ENCODE measurements around the gene RDH5.
A peak's percentile ranks its signal among the peaks of the same experiment; 100 is the strongest.

Gene RDH5

DNA sequence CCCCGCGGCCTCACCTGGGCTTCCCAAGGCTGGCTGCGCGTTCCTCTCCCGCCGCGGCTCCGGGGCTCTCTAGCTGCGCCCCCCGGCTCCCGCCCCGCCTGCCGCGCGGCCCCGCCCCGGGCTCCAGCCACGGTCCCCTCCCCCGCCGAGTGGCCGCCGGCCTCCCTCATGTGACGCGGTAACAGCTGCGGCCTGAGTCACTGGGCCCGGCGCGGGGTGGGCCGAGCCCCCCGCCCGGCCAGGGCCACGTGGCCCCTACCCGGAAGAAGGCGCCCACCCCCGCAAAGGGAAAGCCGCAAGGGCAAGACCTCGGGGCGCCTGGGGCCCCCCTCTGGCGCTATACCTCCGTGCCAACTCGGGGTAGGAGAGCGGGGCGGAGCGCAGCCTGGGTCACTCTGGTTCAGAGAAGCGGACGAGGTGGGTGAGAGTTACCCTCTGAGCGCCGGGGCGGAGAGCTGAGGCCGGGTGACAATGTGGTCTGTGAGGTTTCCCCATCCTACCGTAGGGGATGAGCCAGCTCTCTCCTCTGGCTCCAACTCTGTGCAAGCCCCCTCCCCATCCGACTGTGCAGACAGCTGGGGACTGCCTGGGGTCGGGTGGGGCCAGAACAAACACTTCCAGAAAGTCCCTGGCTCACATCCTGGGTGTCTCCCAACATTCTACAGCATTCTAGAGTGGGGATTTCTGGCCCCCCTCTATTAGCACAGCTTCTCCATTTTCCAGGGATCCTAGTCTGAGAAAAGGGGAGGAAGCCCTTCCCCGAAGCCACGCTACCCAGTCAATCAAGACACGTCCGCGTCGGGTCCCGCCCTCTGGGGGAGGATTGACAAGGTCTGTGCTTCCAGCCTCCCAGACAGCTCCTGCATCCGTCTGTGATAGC is 9.0 kb downstream of the RDH5 start, which contains the start of gene CD63:
TSS of gene CD63 (minus strand) at position 71 of the 880 bp plus-strand sequence. CDS start 668 bp downstream, outside the sequence.
- peak; percentile 26 for DNase-seq (ENCODE audit: low read depth)

DNA sequence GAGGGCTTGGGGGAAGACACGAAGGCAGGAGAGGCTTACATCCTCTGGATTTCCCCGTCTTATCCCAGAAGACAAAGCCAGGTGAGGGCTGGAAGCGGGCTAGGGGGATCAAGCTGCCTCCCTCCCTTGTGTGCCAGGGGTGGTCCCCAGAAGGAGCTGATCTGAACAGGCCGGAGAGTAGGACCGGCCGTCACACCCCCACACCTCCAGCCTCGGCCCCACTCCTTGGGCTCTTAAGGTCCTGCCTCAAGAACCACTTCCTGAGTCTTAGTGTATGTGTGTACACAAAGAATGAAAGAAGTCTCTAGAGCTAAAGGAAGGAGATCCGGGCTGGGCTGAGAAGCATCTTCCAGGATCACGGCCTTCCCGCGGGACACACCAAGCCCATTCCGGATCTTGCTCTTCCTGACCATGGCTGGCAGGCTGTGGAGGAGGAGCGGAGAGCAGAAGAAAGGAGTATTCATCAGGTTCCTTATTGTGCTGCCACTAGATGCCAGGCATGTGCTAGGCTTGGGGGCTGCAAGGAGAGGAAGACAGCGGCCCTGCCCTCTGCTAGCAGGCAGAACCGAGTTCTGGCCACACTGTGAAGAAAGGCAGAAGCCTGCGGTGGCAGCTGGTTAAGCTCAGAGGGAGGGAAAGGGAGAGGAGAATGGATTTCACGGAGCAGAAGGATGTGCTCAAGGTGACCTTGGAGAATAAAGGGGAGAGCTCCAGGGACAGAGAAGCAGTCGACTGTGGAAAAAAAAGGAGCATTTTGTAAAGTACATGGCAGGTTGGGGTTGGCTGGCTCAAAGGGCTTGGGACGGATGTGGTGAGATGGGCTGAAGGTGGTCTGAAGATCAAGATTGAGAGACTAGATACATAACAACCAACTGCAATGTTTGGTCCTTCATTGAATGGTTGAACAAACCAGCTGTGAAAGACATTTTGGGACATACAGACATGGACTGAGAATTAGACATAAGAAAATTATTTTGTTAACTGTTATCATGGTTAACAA is 9.9 kb downstream of the RDH5 start:
- DNase-seq (ENCODE audit: low read depth): no peak

DNA sequence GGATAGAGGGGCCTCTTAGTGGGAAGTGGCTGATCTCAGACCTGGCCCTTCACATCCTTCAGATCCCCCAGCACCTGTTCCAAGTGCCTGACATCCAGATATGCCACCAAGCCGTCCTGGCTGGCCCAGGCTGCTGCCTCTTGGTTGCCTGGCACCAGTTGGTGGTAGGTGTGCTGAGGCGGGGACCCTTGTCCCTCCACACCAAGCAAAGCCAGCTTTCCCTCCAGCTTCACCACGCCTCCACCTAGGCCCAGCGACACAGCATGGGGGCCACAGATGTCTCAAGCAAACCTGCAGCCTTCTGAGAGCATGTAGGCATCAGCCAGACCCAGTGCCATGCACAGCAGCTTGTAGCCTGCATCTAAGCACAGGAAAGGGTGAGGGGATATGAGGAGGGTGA is 12.1 kb downstream of the RDH5 start:
- no peak for DNase-seq (ENCODE audit: low read depth)

DNA sequence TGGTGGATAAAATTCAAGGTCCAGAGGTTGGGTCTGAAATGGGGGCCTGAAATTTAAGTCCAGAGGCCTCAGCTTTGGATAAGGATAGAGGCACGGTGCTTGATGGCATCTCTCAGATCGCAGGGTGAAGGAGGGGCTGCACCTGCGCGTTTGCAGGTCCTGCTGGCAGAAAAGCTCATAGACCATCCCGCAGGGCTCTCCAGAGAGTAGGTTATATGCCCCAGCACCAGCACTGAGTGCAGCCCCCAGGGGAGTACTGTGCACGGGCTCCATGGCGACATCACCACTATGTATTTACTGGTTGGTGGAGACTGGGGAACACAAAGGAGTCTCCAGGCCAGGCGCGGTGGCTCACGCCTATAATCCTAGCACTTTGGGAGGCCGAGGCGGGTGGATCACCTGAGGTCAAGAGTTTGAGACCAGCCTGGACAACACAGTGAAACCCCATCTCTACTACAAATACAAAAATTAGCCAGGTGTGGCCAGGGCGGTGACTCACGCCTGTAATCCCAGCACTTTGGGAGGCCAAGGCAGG is 12.9 kb downstream of the RDH5 start:
- DNase-seq (ENCODE audit: low read depth): no peak

DNA sequence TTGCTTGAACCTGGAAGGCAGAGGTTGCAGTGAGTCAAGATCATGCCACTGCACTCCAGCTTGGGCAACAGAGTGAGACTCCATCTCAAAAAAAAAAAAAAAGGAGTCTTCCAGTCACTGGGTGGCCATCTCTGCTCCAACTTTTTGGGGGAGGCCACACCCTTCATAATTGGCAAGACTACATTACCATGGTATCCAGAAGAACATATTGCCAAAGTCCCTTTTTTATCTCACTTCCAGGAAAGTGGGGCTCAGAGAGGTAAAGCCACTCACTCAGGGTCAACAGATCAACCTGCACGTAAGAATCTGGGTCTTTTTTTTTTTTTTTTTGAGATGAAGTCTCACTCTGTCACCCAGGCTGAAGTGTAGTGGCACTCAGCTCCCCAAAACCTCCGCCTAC is 13.7 kb downstream of the RDH5 start:
- DNase-seq (ENCODE audit: low read depth): no peak

DNA sequence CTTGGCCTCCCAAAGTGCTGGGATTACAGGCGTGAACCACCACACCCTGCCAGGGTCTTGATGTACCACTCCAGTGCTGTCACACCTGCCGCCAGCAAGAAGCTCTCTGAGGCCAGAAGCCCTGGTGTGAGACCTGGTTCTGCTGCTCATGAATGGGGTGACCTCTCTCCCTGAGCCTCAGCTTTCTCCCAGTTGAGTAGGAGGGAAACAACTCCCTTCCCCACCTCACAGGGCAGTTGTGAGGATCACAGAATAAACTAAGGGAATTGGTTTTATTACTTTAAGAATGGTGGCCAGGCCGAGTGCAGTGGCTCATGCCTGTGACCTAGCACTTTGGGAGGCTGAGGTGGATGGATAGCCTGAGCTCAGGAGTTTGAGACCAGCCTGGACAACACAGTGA is 14.4 kb downstream of the RDH5 start:
- no peak for DNase-seq (ENCODE audit: low read depth)

DNA sequence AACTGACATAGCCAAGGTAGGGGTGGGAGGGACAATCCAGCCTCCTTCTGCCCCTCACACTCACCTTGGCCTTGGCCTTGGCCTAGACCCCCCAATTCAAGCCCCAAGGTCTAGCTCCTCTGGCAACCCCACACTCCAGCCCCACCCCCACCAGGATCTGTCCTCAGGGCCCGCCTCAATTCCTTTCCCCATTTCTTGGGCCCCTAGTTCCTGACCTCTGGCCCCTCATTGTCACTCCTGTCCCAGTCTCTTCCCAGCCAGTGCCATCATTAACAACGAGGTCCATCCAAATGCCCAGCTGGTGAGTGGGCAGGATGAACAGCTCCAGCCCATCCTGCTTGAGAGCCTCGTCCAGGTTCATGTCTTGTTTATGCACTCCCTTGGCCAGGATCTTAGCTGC is 15.9 kb downstream of the RDH5 start:
- no peak for DNase-seq (ENCODE audit: low read depth)

DNA sequence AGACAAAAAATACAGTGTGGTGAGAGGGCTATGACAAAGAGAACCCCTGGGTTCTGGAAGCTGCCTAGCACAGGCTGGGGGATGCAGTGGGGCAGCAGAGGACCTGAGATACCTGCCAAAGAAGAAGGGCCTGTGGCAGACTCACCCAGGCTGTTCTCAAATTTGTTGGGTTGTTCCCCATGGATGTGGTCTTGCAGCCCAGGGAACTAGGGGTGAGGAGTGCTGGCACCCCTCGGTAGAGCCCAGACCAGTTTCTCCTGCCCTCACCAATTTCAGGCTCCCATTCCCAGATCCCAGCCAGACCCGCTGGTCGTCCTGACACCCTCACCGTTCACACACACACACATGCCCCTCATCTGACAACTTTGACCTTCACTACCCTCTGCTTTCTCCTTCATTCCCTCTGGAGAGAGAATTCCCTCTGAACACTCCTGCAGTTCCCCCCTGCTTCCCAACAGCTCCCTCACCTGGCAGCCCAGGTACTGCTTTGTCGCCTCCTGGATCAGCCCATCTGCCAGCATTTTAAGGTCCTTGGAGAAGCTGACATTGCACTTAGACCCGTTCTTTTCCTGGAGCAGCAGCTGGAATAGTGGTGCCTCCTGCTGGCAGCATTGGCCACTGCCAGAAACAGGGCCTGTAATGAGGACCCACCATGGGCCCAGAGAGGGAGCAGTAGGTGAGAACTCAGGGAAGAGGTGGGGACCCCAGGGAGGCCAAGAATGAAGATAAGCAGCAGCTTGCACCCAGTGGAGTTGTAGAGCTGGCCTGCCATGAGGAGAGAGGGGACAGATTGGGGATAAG is 16.8 kb downstream of the RDH5 start:
- DNase-seq (ENCODE audit: low read depth): no peak

DNA sequence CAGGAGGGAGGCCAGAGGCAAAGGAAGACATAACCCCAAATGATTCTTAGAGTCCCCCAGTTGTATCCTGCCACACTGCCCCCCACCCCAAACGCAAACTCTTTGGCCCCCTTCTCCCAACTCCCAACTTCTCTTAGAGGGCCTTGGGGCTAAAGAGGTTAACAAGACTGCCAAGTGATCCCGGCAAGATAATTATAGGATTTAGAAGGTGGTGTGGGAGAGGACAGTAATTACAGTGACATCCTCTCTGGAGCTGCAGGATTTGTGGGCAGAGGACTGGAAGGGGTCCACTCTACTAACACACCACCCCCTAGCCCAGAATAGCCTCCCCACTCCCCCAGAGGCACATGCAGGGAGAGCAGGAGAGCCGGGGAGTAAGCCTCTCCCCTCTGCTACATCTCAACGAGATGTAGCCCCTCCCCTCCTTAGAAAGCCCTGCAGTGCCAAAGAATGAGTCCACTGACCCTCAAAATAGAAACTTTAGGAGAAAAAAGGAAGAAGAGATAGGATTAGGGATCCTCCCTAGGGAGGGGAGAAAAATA is 17.5 kb downstream of the RDH5 start:
- no peak for DNase-seq (ENCODE audit: low read depth)

DNA sequence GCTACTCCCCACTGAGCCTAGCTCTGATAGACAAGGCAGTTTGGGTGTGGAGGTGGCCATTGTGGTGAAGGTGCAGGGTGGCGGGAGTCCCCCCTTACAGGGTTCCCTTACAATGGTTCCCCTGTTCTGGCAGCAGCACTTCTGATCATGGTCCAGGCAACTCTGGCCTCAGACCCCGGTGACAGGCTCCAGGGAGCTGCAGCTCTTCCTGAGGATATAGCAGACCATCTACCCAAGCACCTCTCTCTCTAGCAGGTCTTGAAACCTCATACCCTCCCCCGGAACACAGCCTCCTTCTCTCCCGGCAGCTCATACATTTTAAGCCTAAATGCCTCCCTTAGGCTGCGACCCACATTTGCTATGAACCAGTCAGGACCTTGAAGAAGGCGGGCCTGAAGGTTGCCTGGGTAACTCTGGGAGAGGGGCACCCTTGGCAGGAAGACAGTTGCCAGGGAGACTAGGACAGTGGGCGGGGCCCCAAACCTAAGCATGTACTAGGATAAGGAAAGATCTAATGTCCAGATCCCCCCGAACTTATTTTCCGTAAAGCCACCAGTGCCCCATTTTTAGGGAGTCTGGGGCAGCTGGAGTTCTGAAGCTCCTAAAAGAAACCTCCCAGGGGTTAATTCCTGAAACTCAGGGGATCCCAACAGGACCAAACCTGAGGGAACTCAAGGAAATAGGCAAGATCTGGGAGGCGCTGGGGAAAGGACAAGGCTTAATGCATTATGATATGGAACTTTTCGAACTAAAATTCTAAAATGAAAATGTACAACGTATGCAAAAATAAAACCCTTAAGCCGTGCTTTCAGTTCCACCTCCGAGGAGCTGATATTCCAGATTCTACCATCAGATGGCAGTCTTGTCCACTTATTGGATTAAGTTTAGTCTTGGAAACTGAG is 18.2 kb downstream of the RDH5 start:
- DNase-seq (ENCODE audit: low read depth): peak; percentile 70

DNA sequence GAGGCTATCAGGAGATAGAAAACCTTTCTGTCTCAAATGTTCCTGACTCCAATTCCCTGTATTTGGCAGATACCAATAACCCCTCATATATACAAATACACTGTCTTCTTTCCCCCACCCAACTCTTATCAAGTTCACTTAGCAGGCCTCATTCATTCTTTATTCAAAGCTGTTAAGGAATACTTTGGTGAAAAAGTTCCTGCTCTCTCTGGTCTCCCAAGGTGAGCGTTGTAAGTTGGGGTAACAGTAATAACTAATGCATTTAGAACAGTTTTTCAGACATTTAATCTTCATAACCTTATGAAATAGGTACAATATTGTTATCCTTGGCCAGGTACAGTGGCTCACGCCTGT is 18.8 kb downstream of the RDH5 start:
- no peak for DNase-seq (ENCODE audit: low read depth)

DNA sequence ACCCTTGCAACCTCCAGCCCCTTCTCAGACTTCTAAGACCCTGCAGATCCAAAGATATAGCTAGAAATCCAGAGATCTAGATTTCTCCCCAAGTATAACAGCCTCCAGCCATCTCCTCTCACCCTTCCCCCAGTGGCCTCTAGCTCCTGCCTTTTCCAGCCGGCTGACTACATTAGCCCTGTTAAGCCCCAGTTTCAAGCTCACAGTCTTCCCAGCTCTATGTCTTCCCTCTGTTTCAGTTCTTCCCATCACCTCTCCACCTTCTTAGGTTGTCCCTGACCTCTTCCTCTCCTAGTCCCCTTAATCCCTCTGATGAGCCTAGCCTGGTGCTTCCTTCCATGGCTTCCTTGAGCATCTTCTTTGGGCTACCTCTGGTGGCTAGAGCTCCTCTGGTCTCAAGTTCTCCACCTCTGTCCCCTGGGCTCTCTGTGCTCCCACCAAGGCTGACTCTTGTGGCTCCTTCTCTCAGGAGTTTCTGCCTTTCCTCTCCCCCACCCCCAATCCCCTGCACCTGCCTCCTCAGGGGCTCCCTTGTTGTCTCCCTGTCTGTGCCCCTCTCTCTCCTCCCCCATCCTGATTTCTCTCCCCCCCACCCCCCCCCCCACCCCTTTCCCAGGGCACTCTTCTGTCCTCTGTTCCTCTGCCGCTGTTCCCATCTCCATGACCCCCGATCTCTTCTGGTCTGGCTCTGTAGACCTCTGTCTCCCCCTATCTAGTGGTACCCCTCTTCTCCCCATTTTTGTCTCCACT is 21.9 kb downstream of the RDH5 start:
- DNase-seq (ENCODE audit: low read depth): no peak

DNA sequence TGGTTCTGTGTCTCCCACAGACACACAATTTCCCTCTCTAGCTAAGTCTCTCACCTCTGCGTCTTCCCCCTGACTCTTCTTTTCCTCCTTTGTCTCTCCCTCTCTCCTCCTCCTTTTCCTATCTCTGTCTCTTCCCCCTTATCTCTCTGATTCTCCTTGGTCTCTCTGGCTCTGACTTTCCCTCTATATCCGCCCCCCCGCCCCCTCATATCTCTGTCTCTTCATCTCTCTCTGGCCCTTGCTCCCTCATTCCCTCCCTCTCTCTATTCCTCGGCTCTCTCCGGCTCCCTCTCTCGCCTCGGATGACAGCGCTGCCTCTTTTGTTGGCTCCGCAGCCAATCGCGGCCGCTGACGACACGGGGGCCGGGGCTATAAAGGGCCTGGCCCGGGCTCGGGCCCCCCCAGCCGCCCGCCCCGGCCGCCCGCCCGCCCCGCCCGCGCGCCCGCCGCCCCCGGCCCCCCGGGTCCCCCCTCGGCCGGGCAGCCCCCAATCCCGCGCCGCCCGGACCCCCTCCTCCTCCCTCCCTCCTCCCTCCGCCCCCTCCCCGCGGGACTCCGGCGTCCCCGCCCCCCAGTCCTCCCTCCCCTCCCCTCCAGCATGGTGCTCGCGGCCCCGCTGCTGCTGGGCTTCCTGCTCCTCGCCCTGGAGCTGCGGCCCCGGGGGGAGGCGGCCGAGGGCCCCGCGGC is 22.7 kb downstream of the RDH5 start, which contains the start of gene GDF11:
TSS of gene GDF11 (plus strand) at position 404 of the 687 bp plus-strand sequence. CDS start at position 599, 195 bp downstream.
- peak; percentile 41 for DNase-seq (ENCODE audit: low read depth)

DNA sequence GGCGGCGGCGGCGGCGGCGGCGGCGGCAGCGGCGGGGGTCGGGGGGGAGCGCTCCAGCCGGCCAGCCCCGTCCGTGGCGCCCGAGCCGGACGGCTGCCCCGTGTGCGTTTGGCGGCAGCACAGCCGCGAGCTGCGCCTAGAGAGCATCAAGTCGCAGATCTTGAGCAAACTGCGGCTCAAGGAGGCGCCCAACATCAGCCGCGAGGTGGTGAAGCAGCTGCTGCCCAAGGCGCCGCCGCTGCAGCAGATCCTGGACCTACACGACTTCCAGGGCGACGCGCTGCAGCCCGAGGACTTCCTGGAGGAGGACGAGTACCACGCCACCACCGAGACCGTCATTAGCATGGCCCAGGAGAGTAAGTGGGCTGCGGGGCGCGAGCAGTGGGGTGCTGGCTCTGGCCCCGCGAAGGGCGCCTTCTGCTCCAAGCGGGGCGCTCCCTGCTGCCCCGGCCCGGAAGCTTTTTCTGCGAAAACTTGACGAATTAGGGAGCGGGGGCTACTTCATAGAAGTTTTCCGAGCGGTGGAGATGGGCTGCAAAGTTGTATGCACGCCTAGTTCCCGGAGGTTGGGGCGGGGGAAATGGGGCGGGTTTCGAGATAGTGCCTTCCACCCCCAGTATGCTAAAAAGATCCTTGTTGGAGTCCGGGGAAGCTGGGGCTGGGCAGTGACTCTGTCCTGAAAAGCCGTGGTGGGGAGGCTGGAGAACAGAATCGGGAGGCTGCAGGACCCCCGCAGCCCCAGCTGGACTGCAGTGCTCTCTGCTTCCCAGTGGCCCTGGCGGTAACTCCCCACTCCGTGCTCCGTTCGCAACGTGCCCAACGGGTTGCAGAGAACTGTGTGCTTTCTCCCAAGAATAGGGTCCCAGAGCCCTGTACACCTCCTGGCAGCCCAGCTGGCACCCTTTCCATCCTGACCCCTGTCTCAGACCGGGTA is 23.5 kb downstream of the RDH5 start:
- no peak for DNase-seq (ENCODE audit: low read depth)

DNA sequence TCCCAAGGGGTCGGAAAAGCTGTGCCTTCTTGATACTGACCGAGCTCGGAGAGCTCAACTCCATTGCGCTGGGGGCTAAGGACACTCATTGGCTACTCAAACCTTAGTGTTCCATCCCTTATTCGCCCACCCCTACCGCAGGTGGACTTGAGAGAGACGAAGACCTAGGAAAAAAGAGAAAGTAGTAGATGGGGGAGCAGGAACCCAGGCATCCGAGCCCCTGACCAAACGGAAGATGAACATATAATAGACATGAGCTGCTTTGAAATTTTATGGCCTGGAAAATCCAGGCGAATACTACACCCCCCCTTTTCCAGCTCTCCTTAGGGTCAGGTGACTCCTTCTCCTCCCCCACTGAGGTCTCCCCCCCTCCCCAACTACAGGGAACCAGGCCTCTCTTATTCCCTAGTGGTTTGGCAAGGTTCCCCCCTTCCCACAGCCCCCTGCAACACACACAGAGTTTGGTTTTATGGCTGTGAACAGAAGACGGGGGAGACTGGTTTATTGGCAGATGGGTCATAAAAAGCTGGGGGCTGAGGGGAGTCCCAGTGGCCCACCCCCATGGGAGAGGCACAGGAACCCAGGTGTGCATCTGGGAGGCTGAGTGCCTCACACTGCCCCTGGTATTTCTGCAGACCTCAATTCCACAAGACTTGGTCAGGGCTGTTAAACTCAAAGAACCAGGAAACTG is 24.3 kb downstream of the RDH5 start:
- no peak for DNase-seq (ENCODE audit: low read depth)

DNA sequence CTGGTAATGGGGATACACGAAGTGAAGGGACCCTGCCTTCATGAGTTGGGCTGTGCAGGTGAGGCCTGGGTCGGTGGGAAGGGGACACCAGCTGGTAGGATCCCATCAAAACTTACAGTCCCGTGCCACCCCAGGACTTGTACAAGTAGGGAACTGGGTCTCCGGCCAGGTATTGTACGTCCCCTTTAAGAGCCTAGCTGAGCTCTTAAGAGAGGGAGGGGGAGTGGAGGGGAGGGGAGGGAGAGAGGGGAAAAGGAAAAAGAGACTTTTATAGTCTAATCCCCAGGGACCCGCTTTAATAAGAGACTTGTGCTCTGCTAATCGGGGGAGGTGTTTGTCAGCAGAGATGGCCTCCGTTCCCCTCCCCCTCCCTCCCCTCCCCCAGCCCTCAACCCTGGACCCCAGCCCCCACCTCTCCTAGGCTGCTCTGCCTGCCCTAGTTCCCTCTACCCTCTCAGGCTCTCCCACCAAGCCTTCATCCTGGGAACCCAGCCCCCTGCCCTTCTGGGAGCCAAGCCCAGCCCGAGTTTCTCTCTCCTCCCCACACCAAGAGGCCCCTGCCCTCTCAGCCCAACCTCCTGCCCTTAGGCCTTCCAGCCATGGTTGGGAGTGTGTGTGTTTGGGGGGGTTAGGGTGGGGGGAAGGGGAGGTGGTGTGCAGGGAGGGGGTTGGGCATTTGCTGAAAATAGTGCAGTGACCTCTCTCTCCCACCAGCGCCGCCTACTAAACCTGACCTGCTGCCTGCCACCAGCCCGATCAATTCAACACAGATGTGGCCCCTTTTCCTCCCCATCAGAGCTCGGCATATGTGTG is 25.4 kb downstream of the RDH5 start:
- no peak for DNase-seq (ENCODE audit: low read depth)
